ENCODE measurements around the gene CHML.

Gene CHML

GRCh38 chr1:241590719-241591118 is 49.5 kb downstream of the CHML start:
- Histone ChIP-seq H3K4me2 (ENCODE audit: low read depth, low read length, poor library complexity, severe bottlenecking) (no peak overlapping the region), H3K9me3 (ENCODE audit: insufficient read depth, low read length) (no peaks in the 10 kb centered on the region), H3K79me2 (ENCODE audit: insufficient read depth, low read length) (no peaks in the 10 kb centered on the region), H3K4me3 (ENCODE audit: insufficient read depth, low read length, poor library complexity, severe bottlenecking) (no peak overlapping the region), H2AFZ (ENCODE audit: low read depth, low read length, severe bottlenecking) (no peak overlapping the region), H3K27ac (ENCODE audit: low read depth, low read length) (no peak overlapping the region), H3K27me3 (ENCODE audit: low read length) (no peaks in the 10 kb centered on the region), H3K9me2 (replicated peaks; ENCODE audit: insufficient read depth, low read length) (no peaks in the 10 kb centered on the region), H3K9ac (ENCODE audit: low read length) (no peak overlapping the region), H3K36me3 (ENCODE audit: low read length) (0 out of 2 replicates have a peak, but pooled peaks cover 4% of the 10 kb centered on the region), H3F3A (ENCODE audit: insufficient read depth) (no peaks in the 10 kb centered on the region), H4K20me1 (ENCODE audit: low read depth, low read length) (no peaks in the 10 kb centered on the region)
- TF ChIP-seq EZH2phosphoT487 (conservative IDR thresholded peaks at IDR 0.05; ENCODE audit: low read length), result no peak
- no peak for TF ChIP-seq CTCF (IDR thresholded peaks at IDR 0.05; ENCODE audit: insufficient read depth, low read length, poor library complexity, severe bottlenecking)
